Measurements from ENCODE around the gene ZNF580.

The ZNF580 gene

GRCh38 chr19:55663846-55664536 is 23.2 kb downstream of the ZNF580 start:
- DNase-seq: no peak

GRCh38 chr19:55666343-55667005 is 25.7 kb downstream of the ZNF580 start:
- no peak for DNase-seq

GRCh38 chr19:55667006-55667381 is 26.2 kb downstream of the ZNF580 start:
- no peak for DNase-seq

GRCh38 chr19:55667511-55667910 is 26.7 kb downstream of the ZNF580 start:
- no peak for DNase-seq

- no peak for DNase-seq
Measured at GRCh38 chr19:55667958-55668357, 27.2 kb downstream of the ZNF580 start.

GRCh38 chr19:55668603-55669348 is 28.0 kb downstream of the ZNF580 start:
- no peak for DNase-seq

- no peak for DNase-seq
Measured at GRCh38 chr19:55669418-55670279, 28.8 kb downstream of the ZNF580 start.

- no peak for DNase-seq
Measured at GRCh38 chr19:55670280-55671053, 29.7 kb downstream of the ZNF580 start.

- DNase-seq: no peak
Measured at GRCh38 chr19:55671054-55671378, 30.2 kb downstream of the ZNF580 start.

GRCh38 chr19:55672418-55672817 is 31.6 kb downstream of the ZNF580 start:
- DNase-seq: no peak

- DNase-seq: no peak
Measured at GRCh38 chr19:55673465-55673864, 32.7 kb downstream of the ZNF580 start.

- DNase-seq: no peak
Measured at GRCh38 chr19:55673889-55674288, 33.1 kb downstream of the ZNF580 start.

GRCh38 chr19:55674459-55674840 is 33.6 kb downstream of the ZNF580 start:
- DNase-seq: no peak

- peak; percentile 97 for DNase-seq
Measured at GRCh38 chr19:55674841-55675660, 34.2 kb downstream of the ZNF580 start, which contains the start of gene EPN1. Gene EPN1, plus strand, starts transcription at chr19:55675226. Its CDS starts 3,402 bp downstream, at chr19:55678628.

- DNase-seq: no peak
Measured at GRCh38 chr19:55675661-55676354, 35.0 kb downstream of the ZNF580 start.

GRCh38 chr19:55676383-55676782 is 35.6 kb downstream of the ZNF580 start:
- DNase-seq: no peak

GRCh38 chr19:55676889-55677505 is 36.2 kb downstream of the ZNF580 start:
- no peak for DNase-seq

- DNase-seq: no peak
Measured at GRCh38 chr19:55677572-55678028, 36.8 kb downstream of the ZNF580 start.

GRCh38 chr19:55678121-55678671 is 37.4 kb downstream of the ZNF580 start:
- DNase-seq: no peak
